GM21576 (cell line): ENCODE data around the gene AGRN.
"Not testable (repeated sequence)": the region's sequence is repeated elsewhere in the genome, so short reads cannot be mapped to it uniquely, and the experiment has no call there.

Experiments
- ATAC-seq: cut with Tn5 transposase; IDR thresholded peaks from one replicate; pipeline ENCODE4 v1.9.1; 2021; ENCODE audit warnings: mild to moderate bottlenecking, moderate library complexity; ENCODE audit not compliant: unreplicated experiment

The AGRN gene

GRCh38 chr1:1088801-1089680, 69.1 kb downstream of the AGRN start:
- no peak for ATAC-seq

- no peak for ATAC-seq
These were observed 70.0 kb downstream of the AGRN start for GRCh38 chr1:1089731-1090423.

- ATAC-seq, result no peak
These were observed 70.8 kb downstream of the AGRN start for GRCh38 chr1:1090424-1091343.

- ATAC-seq, result no peak
These were observed 71.6 kb downstream of the AGRN start for GRCh38 chr1:1091344-1092148.

- no peak for ATAC-seq
These were observed 72.4 kb downstream of the AGRN start for GRCh38 chr1:1092149-1092855.

GRCh38 chr1:1092894-1093609, 73.1 kb downstream of the AGRN start:
- no peak for ATAC-seq

- ATAC-seq, result no peak
These were observed 73.7 kb downstream of the AGRN start for GRCh38 chr1:1093610-1093943.

GRCh38 chr1:1094981-1095380, 75.1 kb downstream of the AGRN start:
- no peak for ATAC-seq

GRCh38 chr1:1096136-1096535, 76.2 kb downstream of the AGRN start:
- not testable (repeated sequence) for ATAC-seq

GRCh38 chr1:1098681-1099421, 78.9 kb downstream of the AGRN start:
- ATAC-seq, result no peak

GRCh38 chr1:1099506-1100183, 79.7 kb downstream of the AGRN start:
- no peak for ATAC-seq

GRCh38 chr1:1100296-1100695, 80.4 kb downstream of the AGRN start:
- ATAC-seq, result no peak

GRCh38 chr1:1101503-1101902, 81.6 kb downstream of the AGRN start:
- no peak for ATAC-seq

GRCh38 chr1:1104152-1104551, 84.2 kb downstream of the AGRN start:
- ATAC-seq, result not testable (repeated sequence)
